ENCODE results near the gene TRAF2.

TRAF2 gene

GRCh38 chr9:136857166-136857565 is 29.1 kb upstream of the TRAF2 start:
- TF ChIP-seq TAF1 (IDR thresholded peaks at IDR 0.05; ENCODE audit: borderline replicate concordance, low read depth, low read length) (no peak), POLR2A (IDR thresholded peaks at IDR 0.05; ENCODE audit: low read depth, low read length) (no peak), POLR2AphosphoS5 (IDR thresholded peaks at IDR 0.05; ENCODE audit: low read depth, low read length) (no peak)
- no peak for FAIRE-seq
- no peak for DNase-seq (ENCODE audit: insufficient read length)

- DNase-seq (ENCODE audit: insufficient read length) (no peak), FAIRE-seq (no peak)
- 0 out of 2 replicates have a peak, but pooled peaks have one; percentile 13 for TF ChIP-seq POLR2AphosphoS5 (IDR thresholded peaks at IDR 0.05; ENCODE audit: low read depth, low read length)
- no peak for TF ChIP-seq TAF1 (IDR thresholded peaks at IDR 0.05; ENCODE audit: borderline replicate concordance, low read depth, low read length)
- TF ChIP-seq POLR2A (IDR thresholded peaks at IDR 0.05; ENCODE audit: low read depth, low read length): peak; percentile 25; the same call in 1 of the 2 replicates
Observed at GRCh38 chr9:136857581-136858412, 28.5 kb upstream of the TRAF2 start.

- TF ChIP-seq TAF1 (IDR thresholded peaks at IDR 0.05; ENCODE audit: borderline replicate concordance, low read depth, low read length): no peak
- no peak for TF ChIP-seq POLR2A (IDR thresholded peaks at IDR 0.05; ENCODE audit: low read depth, low read length)
- no peak for TF ChIP-seq POLR2AphosphoS5 (IDR thresholded peaks at IDR 0.05; ENCODE audit: low read depth, low read length)
- DNase-seq (ENCODE audit: insufficient read length) (no peak), FAIRE-seq (no peak)
Observed at GRCh38 chr9:136858452-136858843, 27.9 kb upstream of the TRAF2 start.

GRCh38 chr9:136858844-136859757 is 27.2 kb upstream of the TRAF2 start:
- no peak for TF ChIP-seq POLR2A (IDR thresholded peaks at IDR 0.05; ENCODE audit: low read depth, low read length)
- TF ChIP-seq POLR2AphosphoS5 (IDR thresholded peaks at IDR 0.05; ENCODE audit: low read depth, low read length): no peak
- no peak for TF ChIP-seq TAF1 (IDR thresholded peaks at IDR 0.05; ENCODE audit: borderline replicate concordance, low read depth, low read length)
- DNase-seq (ENCODE audit: insufficient read length) (no peak), FAIRE-seq (no peak)

GRCh38 chr9:136860529-136860928 is 25.8 kb upstream of the TRAF2 start:
- FAIRE-seq: no peak
- TF ChIP-seq POLR2A (IDR thresholded peaks at IDR 0.05; ENCODE audit: low read depth, low read length) (no peak), TAF1 (IDR thresholded peaks at IDR 0.05; ENCODE audit: borderline replicate concordance, low read depth, low read length) (no peak), POLR2AphosphoS5 (IDR thresholded peaks at IDR 0.05; ENCODE audit: low read depth, low read length) (no peak)

GRCh38 chr9:136860933-136861873 is 25.1 kb upstream of the TRAF2 start:
- TF ChIP-seq TAF1 (IDR thresholded peaks at IDR 0.05; ENCODE audit: borderline replicate concordance, low read depth, low read length) (no peak), POLR2A (IDR thresholded peaks at IDR 0.05; ENCODE audit: low read depth, low read length) (0 out of 2 replicates have a peak, but pooled peaks have one; percentile 10)
- FAIRE-seq: no peak
- no peak for DNase-seq (ENCODE audit: insufficient read length)

More at GRCh38 chr9:136860529-136860928, 25.8 kb upstream of the TRAF2 start:
- no peak for DNase-seq (ENCODE audit: insufficient read length)

GRCh38 chr9:136861874-136862457 is 24.4 kb upstream of the TRAF2 start:
- TF ChIP-seq POLR2A (IDR thresholded peaks at IDR 0.05; ENCODE audit: low read depth, low read length) (no peak), POLR2AphosphoS5 (IDR thresholded peaks at IDR 0.05; ENCODE audit: low read depth, low read length) (no peak), TAF1 (IDR thresholded peaks at IDR 0.05; ENCODE audit: borderline replicate concordance, low read depth, low read length) (no peak)
- no peak for DNase-seq (ENCODE audit: insufficient read length)

GRCh38 chr9:136862849-136863622 is 23.3 kb upstream of the TRAF2 start:
- no peak for TF ChIP-seq TAF1 (IDR thresholded peaks at IDR 0.05; ENCODE audit: borderline replicate concordance, low read depth, low read length)
- TF ChIP-seq POLR2A (IDR thresholded peaks at IDR 0.05; ENCODE audit: low read depth, low read length): no peak
- TF ChIP-seq POLR2AphosphoS5 (IDR thresholded peaks at IDR 0.05; ENCODE audit: low read depth, low read length): no peak
- DNase-seq (ENCODE audit: insufficient read length) (no peak), FAIRE-seq (no peak)

More at GRCh38 chr9:136861874-136862457, 24.4 kb upstream of the TRAF2 start:
- no peak for FAIRE-seq

GRCh38 chr9:136863623-136864273 is 22.6 kb upstream of the TRAF2 start:
- DNase-seq (ENCODE audit: insufficient read length) (no peak), FAIRE-seq (no peak)
- no peak for TF ChIP-seq TAF1 (IDR thresholded peaks at IDR 0.05; ENCODE audit: borderline replicate concordance, low read depth, low read length)
- TF ChIP-seq POLR2AphosphoS5 (IDR thresholded peaks at IDR 0.05; ENCODE audit: low read depth, low read length): no peak
- TF ChIP-seq POLR2A (IDR thresholded peaks at IDR 0.05; ENCODE audit: low read depth, low read length): no peak

All from GM12892 (cell line).